HG03469 (cell line): Measurements from ENCODE around the gene TMOD1.
"Not testable (repeated sequence)": the region's sequence is repeated elsewhere in the genome, so short reads cannot be mapped to it uniquely, and the experiment has no call there.

ENCODE experiments used
- ATAC-seq: cut with Tn5 transposase; IDR thresholded peaks from one replicate; pipeline ENCODE4 v1.9.1; 2021; ENCODE audit warnings: mild to moderate bottlenecking, moderate library complexity, moderate number of reproducible peaks; ENCODE audit not compliant: unreplicated experiment

TMOD1 gene

DNA sequence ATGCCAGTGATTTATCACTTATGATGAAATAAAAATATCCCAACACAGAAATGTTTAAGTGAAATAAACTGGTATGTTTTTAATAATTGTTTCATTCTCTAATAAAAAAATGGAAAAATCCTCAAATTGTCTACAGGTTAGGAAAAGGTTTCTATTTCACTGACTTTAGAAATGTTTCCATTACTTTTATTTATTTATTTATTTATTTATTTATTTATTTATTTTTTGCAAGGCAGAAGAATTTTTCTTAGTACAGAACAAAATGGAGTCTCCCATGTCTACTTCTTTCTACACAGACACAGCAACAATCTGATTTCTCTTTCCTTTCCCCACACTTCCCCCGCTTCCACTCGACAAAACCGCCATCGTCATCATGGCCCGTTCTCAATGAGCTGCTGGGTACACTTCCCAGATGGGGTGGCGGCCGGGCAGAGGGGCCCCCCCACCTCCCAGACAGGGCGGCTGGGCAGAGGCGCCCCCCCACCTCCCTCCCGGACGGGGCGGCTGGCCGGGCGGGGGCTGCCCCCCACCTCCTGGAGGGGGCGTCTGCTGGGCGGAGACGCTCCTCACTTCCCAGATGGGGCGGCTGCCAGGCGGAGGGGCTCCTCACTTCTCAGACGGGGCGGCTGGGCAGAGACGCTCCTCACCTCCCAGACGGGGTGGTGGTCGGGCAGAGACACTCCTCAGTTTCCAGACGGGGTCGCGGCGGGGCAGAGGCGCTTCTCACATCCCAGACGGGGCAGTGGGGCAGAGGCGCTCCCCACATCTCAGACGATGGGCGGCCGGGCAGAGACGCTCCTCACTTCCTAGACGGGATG lies 3.7 kb upstream of the TMOD1 start:
- ATAC-seq = not testable (repeated sequence)

DNA sequence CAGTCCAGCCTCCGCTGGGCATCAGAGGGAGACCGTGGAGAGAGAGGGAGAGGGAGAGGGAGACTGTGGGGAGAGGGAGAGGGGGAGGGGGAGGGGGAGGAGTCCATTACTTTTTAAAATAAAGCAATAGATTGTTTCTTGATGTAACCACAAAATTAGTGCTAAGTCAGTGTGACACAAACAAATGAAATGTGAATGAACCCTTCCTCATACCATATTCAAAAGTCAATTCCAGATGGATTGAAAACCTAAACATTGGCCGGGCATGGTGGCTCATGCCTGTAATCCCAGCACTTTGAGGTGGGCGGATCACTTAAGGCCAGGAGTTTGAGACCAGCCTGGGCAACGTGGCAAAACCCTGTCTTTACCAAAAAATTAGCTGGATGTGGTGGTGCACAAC lies 2.6 kb upstream of the TMOD1 start:
- ATAC-seq = not testable (repeated sequence)

DNA sequence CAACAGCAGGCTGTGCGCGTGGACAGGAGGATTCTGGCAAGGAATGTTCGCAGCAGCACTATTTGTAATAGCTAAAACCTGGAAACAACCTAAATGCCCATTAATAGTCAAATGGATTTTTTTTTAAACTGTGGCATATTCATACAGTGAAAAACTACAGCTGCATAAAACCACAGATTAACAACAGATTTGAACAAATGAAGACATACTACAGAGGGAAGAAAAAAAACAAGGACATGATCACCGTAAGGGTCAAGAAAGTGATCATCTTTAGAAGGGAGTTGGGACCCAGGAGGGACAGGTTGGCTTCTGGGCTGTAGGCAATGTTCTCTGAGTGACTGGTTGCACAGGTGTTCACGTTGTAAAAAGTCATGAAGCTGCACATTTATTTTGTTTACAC lies 1.2 kb upstream of the TMOD1 start:
- no peak for ATAC-seq

DNA sequence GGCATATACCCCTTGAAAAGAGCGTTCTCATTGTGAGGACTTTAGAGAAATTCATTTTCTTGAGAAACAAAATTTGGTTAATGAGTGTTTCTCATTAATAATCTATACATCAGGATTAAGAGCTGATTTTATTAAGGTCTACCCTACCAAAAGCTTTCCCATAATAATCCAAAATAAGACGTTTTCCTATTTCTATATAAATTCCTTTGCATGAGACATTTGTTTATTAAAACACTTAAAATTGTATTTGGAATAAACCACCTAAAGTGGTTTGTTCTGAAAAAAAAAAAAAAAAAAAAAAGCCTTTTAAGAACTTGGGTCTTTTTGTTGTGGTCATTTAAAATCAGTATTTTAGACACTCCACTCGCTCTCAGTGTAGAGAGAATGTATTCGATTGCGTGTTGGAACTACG lies 695 bp upstream of the TMOD1 start:
- no peak for ATAC-seq

DNA sequence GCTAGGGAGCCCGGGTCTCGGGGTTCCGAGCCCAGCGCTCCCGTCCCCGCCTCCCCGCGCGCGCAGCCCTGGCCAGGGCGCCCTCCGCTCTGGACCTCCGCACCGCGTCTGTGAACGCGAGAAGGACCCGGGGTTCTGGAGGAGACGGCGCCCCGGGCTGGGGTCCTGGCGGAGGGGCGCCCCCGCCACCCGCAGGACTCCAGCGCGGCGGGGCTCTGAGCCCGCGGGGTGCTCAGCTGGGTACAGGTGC lies 431 bp downstream of the TMOD1 start:
- ATAC-seq = no peak

DNA sequence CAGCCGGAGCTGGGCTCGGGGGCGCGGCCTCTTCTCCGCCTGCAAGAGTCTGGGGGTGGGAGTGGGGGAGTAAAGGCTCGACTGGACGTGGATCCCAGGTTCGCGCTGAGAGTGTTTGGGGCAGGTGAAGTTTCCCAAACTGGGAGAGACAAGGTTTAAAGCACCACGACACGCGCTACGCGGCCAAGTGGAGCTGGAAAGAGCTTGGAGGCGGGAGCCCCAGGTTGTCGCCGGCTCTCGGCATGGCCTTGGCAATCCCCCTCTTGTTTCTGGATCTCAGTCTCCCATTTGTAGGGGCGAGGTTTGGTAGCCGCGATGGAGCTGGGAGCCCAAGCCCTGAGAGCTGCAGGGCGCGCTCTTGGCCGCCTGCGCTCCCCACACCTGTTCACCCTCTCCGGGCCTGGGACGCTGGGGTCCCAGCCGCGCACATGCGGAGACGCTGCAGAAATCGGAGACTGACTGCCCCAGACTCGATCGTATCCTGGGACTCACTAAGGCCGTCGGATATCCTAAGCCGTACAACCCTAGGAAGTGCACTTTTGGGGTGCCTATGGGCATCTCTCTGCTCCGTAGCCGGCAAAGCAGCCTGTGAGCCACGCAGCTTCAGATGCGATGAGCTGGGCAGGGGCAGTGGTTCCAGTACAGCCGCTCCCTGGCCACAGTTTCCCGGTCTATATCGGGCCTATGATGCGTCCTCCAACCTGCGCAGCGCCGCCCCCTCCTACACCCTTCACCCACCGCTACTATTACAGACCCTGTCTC lies 937 bp downstream of the TMOD1 start:
- ATAC-seq = no peak

DNA sequence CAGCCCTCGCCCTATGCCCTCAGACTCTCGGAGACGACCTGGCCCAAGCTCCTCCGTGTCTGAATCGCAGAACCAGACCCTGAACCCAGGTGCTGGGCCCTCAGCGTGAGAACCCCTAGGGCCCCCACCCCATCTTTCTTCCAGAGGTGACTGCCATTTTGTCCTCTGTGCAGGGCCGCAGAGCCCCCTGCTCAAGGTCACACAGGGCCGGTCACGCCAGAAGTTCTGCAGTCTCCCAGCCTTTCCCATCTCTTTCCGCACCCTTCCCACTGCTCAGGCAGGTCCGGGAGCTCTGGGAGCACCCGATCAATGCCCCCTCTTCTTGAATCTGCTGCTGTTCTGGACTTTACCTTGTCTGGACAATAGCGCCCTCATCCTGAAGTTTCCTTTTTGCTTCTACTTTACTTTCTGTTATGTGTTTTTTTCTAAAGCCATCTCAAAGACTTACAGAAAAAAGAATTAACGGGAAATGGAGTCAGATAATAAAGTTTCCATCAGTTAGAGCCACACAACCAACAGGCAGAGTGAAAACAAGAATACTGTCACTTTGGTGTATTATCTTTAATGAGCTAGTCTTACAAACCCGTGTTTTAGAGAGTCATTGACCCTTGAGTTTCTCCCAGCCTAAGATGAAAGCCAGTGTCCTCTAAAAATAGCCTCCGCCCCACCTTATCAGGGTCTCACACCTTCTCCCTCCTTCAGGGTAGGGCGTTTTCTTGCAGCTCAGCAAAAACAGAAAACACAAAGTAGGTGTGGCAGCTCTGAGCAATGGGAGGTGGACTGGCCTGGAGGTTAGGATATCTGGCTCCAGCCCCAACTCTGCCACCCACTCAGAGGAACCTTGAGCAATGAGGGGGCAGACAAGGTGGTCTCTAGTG lies 1.8 kb downstream of the TMOD1 start:
- no peak for ATAC-seq

DNA sequence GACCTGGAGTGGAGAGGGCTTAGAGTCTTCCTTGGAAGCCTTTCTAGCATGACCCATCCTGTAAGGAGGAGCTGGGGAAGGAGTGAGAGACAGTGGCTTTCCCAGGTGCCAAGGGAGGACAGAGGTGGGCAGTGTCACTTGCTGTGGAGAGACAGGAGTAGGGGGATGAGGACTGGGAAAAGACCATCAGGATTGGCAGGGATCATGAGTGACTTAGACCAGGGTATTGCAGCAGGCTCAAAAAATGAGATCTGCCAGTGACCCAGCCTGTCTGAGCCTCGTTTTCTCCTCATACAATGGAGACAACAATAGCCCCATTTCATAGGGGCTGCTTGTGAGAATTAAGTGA lies 2.4 kb downstream of the TMOD1 start:
- ATAC-seq = no peak

DNA sequence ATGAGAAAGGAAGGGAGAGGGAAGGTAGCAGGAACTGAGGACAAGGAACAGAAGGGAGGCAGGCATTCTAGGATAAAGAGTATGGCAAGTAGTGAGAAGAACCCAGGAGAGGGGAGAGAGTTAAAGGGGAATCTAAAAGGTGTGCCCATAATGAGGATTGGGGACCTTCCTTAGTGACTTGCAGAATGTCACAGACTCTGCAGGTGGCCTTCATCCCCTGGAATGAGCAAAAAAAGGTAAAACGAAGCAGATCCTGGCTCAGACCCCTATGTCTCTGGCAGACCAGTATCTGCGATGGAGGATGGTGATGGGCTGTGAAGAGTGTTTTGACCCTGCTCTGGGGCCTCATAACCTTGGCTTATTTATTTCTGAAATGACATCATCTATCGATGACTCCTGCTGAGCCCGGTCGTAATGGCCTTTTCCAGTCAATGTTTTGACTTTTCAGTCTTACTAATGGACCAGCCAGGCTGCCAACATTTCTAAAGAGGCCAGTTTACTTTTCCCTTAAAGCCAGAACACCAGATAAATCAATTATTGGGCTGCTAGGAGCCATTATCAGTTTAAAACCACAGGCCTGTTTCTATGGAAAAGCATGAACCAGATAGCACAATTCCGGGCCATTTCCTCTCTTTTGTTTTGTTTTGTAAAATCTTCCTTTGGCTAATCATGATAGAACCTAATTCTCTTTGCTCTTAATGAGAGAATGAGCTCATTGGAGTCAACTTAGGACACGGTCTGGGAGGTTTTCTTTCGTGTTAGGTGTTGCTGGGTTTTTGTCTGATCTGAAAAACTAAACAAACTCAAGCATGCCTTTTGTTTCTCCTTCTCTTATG lies 3.1 kb downstream of the TMOD1 start:
- ATAC-seq = no peak

DNA sequence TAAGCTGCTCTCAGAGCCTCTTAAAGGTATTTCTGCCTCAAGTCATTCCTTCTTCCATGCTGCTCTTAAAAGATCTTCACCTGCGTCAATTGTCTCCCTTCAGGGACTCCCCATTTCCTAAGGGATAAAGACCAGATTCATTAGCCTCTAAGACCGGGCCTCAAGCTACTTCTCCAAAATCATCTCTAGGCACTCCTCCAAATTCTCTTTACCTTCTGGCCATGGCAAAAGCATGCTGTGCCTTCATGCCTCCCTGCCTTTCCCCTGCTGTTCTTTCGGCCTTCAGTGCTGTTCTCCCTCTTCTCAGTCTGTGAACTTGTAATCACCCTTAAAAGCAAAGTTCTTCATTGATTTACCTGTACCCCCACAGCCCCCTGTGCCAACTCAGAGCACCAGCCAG lies 4.4 kb downstream of the TMOD1 start:
- no peak for ATAC-seq

DNA sequence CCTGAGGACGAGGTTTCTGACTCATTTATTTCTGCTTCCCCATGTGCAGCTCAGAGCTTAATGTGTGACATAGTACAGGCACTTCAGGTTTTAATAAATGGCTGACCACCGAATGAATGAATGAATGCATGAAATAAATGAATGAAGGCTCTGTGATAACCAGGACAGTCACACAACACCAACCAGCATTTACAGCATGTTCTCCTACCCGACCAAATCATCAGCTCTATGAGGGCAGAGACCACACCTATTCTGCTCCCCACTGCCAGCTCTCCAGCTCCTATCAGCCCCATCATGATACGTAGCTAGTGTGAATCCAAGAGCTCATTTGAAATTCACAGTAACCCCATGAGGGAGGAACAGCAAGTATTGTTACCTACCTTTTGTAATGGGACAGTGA lies 4.8 kb downstream of the TMOD1 start:
- no peak for ATAC-seq

DNA sequence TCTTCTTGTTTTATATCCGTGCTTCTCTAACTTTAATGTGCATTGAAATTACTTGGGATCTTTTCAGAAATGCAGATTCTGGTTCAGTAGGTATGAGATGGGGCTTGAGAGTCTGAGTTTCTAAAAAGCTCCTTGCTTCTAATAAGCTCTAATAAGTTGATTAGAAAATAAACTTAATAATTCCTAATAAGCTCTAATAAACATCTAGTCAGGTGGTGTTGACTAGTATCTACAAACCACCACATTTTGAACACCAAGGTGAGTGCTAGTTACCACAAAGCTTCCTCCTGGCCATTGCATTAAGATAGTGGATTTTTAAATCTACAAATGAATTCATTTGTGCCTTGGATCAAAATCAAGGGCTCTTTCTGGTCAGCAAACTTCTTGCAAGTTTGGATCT lies 5.3 kb downstream of the TMOD1 start:
- ATAC-seq = no peak

DNA sequence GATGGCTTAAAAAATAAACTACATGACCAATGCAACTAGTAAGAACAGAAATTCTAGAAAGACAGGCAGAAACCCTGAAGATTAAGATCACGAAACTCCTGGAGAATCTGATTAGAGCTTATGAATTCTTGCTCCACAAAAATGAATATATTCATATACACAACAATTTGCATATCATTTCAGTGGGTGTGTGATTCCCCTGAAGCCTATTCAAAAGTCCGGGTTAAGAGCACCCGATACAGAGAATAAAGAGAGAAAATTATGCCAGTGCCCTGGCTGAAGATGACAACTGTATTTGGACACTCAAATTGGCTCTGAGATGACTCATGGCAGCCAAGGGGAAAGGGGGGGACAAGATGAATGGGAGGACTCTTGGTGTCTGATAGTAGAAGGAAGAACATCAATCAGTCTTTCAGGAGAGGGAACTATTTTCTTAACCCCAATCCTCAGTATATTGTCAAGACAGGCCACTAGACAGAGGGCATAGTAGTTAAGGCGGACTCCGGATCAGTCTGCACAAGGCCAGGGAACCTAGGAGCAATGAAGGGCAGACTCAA lies 6.0 kb downstream of the TMOD1 start:
- no peak for ATAC-seq

DNA sequence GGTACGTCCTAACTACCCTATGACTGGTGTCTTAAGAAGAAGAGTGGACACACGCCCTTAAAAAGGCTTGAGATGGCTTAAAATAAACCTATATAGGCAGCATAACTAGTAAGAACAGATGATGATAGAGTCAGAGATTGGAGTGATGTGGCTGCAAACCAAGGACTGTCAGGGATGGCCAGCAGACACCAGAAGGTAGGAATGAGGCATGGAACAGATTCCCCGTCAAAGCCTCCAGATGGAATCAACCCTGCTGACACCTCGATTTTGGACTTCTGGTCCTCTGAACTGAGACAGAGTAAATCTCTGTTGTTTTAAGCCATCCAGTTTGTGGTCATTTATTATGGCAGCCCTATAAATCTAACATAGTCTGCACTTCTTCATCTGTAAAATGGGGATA lies 7.4 kb downstream of the TMOD1 start:
- no peak for ATAC-seq

DNA sequence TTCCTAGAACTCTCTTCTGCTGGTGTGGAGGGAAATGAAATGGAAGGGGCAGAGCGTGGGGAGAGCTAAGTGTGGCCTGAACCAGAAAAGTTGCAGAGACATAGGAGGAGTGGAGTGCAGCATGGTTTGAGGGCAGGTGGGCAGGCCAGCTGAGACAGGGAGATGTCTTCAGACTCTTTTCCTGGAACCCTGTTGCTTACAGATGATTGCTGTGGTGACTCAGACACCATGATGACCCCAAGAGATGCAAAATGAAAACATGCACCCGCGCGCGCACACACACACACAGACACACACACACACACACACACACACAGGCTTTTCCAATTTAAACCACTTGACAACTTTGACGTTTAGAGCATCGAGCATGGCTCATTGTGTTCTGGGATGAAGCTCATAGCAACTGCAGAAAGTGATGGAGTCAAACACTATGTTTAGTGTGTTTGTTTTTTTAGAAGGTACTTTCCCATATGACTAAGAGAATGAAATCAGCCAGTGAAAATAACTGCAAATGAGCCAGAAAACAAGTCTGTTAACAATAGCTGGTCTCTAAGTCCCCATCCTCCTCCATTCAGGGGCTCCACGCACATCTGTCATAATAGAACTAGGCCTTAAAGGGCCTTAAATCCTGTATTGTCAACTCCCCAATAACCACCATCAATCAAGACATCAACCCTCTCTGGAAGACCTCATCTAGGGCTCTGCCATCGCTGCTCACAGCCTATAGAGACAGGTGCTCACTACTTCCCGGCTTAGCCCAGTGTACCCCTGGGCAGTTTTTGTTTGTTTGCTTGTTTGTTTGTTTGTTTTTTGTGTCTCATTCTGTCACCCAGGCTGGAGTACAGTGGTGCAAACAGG lies 9.6 kb downstream of the TMOD1 start:
- ATAC-seq = no peak

DNA sequence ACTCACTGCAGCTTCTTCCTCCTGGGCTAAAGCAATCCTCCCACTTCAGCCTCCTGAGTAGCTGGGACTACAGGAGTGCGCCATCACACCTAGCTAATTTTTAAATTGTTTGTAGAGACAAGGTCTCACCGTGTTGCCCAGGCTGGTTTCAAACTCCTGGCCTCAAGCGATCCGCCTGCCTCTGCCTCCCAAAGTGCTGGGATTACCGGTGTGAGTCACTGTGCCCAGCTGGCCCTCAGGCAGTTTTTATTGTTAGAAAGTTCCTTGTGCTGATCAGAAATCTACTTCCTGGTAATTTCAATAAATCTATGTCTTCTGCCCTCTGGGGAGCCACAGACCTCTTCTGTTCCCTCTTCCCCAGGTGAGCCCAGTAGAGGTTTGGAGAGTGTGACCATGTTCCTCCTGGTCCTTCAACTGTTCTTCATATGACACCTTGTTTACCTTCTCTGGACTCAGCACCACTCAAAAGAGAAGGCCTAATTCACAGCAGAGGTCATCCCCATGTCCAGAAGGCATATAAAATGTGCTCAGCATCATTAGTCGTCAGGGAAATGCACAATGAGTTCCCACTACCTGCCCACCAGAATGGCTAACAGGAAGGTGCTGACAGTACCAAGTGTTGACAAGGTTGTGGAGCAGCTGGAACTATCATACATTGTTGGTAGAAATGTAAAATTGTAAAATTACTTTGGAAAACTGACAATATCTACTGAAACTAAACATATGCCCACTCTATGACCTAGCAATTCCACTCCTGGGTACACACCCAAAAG lies 10.4 kb downstream of the TMOD1 start:
- no peak for ATAC-seq

DNA sequence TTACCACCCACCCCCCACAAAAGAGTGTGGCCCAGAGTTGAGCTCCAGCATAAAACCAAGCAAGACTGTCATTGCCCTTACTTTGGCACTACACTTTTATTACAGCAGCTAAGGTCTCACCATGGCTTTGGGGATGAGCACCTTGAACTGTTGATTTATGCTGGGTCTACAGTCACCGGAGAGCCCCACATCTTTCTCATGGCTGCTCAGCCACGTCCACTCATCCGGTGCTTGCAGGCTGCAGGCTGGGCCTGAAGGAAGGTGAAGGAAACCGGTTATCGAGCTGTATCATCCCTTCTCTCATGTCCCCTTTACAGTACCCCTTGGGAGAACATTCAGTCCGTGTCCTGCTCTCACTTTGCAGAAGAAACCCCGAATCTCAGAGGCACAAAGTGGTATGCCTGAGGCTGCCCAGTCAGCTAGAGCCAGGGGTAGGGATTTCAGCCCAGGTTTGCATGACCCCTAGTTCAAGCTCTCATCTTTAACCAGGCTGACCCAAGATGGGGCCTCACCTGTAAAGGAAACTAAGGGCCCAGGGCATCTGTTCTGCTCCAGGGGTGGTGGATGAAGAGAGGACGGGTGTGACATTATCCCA lies 11.6 kb downstream of the TMOD1 start:
- no peak for ATAC-seq

DNA sequence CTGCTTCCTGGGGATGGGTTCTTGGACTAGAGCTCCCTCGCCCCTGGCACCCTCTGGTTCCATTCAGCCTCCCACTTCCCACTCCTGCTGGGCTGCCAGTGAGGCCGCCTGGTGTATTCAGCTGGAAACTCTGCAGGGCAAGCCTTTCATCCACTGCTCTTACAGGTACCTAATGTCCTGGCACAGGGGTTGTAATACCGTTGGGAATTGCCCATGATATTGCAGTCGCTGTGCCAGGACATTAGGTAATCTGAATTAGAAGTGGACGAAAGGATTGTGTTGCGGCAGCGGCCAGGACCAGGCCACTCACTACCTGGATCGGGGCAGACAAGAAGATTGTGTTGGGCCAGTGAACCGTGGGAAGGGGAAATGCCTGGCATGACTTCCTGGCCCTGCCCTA lies 13.1 kb downstream of the TMOD1 start:
- no peak for ATAC-seq

DNA sequence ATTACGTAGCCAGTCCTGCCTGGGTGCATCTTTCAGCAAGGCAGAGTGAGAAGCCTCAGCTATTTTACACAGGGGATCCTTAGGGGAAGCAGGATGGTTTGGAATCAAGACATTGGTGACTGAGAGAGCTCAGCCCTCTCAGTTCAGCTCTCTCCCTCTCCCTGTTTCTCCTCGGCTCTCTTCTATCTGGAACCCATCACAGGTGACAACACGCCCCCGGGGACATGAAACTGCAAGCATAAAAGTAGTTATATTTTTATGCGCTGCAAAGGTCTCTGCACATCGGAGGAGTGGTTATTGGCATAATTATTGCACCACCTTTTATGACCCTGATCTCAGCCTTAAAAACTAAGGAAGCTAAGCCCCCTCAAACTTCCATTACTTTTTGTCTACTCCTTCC lies 14.2 kb downstream of the TMOD1 start:
- ATAC-seq = no peak
